CD4-positive, alpha-beta T cell treated with Interleukin-12 subunit alpha and Interleukin-12 subunit beta, for 1 hour (primary cell): ENCODE data around the gene KCNMB3.
"Not testable (repeated sequence)": the region's sequence is repeated elsewhere in the genome, so short reads cannot be mapped to it uniquely, and the experiment has no call there.

Experiments
- DNase-seq: peaks from one replicate; pipeline ENCODE4 v3.0.0-alpha.2; 2020

The KCNMB3 gene

GRCh38 chr3:179263134-179263533, 12.2 kb upstream of the KCNMB3 start:
- DNase-seq = no peak

DNA sequence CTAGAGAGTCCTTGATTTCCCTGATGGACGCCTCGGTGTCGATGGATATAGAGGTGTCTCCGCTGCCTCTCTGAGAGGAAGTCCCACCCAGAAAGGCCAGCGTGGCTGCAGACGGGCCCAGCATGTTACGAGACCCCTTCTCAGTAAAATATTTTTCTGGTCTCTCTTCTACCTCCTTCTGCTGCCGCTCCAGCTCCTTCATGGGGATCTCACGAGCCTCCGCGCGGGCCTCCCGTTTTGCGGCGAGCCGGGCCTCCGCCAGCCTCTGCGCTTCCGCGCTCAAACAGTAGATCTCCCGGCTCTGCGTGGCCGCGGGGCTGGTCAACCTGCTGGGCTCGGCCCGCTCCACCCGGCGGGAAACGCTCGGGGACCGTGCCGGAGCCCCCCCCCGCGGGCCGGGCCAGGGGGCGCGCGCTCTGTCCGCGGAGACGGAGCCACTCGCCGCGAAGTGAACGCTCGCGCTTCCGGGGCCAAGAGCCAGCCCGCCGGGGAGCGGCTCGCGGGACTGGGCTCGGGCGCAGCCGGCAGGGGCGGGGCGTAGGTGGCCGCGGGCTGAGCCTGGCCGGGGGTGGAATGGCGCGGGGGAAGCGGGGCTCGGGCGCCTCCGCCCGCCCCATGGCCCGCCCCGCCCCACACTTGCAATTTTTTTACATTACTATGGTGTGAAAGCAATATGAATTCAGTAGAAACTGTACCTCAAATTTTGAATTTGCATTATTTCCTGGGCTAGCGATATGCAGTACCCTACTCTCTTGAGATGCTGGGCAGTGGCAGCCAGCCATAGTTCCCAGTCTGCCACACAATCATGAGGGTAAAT, 10.2 kb upstream of the KCNMB3 start:
- peak; percentile 75 for DNase-seq

DNA sequence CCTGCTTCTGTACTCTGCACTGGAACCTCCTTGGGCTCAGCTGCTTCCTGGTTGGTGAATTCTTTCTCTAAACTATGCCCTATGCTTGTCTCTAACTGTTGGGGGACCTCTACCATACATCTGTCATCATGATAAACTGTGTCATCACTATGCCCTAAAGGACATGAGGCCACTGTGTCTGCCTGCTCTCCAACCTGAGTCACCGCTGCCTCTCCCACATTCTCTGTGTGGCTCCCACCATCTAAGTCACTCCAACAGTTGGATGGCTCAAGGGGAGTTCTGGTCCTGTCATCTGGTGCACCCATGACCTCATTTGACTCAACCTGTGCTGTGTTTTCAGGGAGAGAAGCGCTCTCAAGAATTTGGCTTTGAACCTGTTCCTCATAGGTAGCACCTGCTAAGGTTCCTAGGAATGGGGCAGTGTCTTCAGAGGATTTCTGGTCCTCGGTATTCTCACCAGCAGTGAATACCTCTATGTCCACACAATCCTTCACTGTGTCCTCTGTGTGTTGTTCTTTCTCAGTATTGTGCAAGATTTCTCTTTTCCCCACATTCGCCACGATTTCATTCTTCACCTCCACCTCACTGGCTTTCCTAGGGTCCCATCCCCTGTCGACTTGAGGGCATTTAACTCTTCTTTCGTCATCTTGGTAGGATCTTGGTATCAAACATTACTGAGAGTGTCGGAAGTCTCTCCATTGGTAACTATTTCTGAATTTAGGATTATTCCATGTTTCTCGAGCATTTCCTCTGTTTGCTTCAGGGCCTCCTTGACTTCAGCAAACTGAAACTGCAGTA, 9.2 kb upstream of the KCNMB3 start:
- DNase-seq = not testable (repeated sequence)

DNA sequence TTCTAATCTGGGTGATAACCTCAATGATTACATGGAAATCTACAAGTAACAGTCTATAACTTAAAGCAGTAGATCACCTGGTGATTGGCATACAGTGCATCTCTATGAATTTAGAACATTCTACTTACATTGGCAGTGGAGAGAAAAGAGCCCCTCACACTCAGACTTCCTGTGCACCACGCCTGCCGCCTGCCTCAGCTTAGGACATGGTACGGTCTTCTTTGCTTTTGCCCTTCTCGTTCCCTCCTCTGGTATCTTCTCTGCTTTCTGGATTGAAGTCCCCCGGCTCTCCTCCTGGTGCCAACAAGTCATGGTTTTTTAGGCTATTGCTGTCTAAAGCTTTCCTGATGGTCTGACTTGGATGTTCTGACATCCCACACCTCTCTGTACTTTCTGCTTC, 7.9 kb upstream of the KCNMB3 start:
- no peak for DNase-seq

- DNase-seq = not testable (repeated sequence)
These were observed 6.8 kb upstream of the KCNMB3 start for GRCh38 chr3:179257742-179258141.

DNA sequence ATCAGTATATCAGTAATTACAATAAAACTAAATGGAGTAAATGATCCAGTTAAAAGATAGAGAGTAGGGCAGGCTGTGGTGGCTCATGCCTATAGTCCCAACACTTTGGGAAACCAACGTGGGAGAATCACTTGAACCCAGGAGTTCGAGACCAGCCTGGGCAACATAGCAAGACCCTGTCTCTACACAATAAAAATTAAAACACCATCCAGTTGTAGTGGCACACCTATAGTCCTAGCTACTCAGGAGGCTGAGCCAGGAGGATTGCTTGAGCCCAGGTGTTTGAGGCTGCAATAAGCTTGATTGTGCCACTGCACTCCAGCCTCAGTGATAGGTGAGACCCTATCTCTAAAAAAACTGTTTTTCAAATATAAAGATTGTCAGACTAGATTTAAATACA, 5.9 kb upstream of the KCNMB3 start:
- no peak for DNase-seq

- DNase-seq = no peak
These were observed 3.5 kb downstream of the KCNMB3 start for GRCh38 chr3:179247289-179248015.

- no peak for DNase-seq
These were observed 6.0 kb downstream of the KCNMB3 start for GRCh38 chr3:179244878-179245277.

GRCh38 chr3:179242859-179243258, 8.1 kb downstream of the KCNMB3 start:
- DNase-seq = not testable (repeated sequence)

DNA sequence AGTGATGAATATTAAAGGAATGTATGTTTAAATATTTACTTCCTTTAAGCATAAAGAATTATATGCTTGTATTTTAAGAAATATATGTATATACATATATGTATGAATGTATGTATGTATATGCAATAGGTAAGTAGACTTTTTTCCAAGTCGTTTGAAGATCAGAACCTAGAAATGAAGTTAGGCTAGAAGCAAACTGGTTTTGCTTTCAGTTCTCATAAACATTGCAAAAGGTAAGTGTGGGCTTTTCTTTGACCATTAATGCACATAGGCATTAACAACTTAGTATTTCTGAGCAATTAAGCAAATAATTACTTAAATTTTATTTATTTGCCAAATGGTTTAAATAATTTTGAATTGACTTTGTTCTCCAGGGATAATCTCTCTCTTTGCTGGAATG, 10.6 kb downstream of the KCNMB3 start:
- not testable (repeated sequence) for DNase-seq

DNA sequence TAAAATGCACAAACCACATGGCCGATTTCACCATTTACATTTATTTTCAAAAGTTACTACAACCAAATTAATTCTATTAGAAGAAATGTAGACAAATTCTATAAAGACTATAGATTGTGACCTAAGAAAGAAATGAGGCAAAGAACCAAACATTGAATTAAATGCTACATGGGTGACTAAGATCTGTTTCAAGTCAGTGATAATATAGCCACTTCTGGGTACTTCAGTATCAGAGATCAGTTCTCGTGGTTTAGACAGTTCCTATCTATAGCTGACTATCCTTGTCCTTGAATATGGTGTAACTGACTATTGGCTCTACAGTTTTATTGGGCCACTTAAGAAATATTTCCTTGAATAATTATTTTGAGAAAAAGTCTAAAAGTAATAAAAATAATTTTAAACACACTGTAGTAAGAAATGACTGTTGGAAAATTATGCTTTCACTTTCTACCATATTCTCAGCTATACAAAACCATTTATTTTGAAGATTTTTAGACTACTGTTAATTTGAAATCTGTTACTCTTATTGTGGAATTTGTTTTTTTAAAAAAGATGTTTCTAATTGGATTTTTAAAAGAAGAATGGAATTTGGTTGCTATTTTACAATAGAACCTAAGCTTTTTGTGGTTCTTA, 14.1 kb downstream of the KCNMB3 start:
- DNase-seq = no peak

DNA sequence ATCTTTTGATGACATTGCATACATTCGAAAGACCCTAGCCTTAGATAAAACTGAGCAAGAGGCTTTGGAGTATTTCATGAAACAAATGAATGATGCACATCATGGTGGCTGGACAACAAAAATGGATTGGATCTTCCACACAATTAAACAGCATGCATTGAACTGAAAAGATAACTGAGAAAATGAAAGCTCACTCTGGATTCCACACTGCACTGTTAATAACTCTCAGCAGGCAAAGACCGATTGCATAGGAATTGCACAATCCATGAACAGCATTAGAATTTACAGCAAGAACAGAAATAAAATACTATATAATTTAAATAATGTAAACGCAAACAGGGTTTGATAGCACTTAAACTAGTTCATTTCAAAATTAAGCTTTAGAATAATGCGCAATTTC, 16.7 kb downstream of the KCNMB3 start:
- no peak for DNase-seq

DNA sequence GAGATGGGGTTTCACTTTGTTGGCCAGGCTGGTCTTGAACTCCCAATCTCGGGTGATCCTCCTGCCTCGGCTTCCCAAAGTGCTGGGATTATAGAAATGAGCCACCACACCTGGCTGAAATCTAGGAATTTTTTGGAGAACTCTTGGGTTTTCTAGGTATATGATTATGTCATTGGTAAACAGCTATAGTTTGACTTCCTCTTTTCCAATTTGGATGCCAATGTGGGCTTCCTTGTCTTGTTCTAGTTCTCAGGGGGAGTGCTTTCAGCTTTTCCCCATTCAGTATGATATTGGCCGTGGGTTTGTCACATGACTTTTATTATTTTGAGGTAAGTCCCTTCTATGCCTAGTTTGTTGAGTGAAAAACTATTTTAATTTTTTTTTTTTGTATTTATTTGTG, 17.9 kb downstream of the KCNMB3 start:
- DNase-seq = no peak

- DNase-seq = no peak
These were observed 21.7 kb downstream of the KCNMB3 start for GRCh38 chr3:179229177-179229576.

GRCh38 chr3:179227349-179227748, 23.6 kb downstream of the KCNMB3 start:
- no peak for DNase-seq

DNA sequence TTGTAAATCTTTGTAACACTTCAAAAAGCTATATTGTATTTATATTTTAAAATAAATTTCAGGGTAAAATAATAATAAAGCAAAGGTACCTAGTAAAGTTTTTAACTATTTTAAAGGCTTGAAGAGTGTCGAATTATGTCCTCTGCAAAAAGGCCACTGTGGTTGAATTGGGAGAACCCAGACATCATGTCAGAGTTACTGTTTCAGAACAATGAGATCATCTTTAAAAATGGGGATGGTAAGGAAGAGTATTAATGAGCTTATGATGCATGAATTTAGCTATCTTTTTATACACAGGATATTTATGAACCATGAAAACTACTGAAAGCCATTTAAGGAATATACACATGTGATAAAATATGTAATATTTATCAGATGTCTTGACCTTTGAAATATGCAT, 26.3 kb downstream of the KCNMB3 start:
- DNase-seq = no peak

DNA sequence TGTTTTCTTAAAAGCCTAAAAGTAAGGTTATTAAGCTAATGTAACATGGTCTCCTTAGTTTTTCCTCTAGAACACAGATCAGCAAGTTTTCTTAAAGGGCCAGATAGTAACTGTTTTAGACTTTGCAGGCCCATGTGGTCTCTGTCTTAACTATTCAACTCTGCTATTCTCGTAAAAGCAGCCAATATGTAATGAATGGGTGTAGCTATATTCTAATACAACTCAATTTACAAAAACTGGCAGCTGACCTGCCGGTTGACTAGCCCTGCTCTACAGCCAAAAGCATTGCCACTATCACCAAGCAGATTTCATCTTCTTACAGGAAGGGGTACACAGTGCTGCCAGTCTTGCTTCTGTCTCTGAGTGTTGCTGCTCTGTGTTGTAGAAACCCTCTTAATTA, 27.4 kb downstream of the KCNMB3 start:
- DNase-seq = no peak

- DNase-seq = not testable (repeated sequence)
These were observed 32.7 kb downstream of the KCNMB3 start for GRCh38 chr3:179218213-179218612.

- not testable (repeated sequence) for DNase-seq
These were observed 35.4 kb downstream of the KCNMB3 start for GRCh38 chr3:179215550-179215949.

- no peak for DNase-seq
These were observed 50.1 kb downstream of the KCNMB3 start for GRCh38 chr3:179200790-179201189.

GRCh38 chr3:179196700-179197099, 54.2 kb downstream of the KCNMB3 start:
- no peak for DNase-seq

GRCh38 chr3:179196098-179196497, 54.8 kb downstream of the KCNMB3 start:
- DNase-seq = peak; percentile 53

GRCh38 chr3:179194931-179195330, 56.0 kb downstream of the KCNMB3 start:
- no peak for DNase-seq
